NCI-H2196 treated with DMSO at 0.1 percent for 48 hours (cell line): ENCODE measurements around the gene PPP1R10.

Experiments used
- DNase-seq: peaks from one replicate; lab custom pipeline; 2025; ENCODE audit not compliant: unreplicated experiment; lab: John Stamatoyannopoulos, UW

The PPP1R10 gene

GRCh38 chr6:30599625-30600324 is 17.3 kb downstream of the PPP1R10 start:
- DNase-seq, result no peak

DNA sequence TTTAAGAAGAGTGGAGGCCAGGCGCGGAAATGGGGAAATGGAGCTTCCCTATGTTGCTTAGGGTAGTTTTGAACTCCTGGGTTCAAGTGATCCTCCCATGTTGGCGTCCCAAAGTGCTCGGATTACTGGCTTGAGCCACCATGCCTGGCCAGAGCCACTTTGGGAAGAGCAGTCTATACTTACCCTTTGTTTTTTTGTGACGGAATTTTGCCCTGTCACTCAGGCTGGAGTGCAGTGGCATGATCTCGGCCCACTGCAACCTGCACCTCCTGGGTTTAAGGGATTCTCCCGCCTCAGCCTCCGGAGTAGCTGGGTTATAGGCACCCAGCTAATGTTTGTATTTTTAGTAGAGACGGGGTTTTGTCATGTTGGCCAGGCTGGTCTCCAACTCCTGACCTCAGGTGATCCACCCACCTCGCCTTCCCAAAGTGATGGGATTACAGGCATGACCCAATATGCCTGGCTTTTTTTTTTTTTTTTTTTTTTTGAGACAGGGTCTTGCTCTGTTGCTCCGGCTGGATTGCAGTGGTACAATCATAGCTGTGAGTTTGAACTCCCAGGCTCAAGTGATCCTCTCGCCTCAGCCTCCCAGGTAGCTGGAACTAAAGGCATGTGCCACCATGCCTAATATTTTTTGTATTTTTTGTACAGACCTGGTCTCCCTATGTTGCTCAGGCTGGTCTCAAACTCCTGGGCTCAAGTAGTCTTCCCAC is 18.0 kb downstream of the PPP1R10 start:
- no peak for DNase-seq

DNA sequence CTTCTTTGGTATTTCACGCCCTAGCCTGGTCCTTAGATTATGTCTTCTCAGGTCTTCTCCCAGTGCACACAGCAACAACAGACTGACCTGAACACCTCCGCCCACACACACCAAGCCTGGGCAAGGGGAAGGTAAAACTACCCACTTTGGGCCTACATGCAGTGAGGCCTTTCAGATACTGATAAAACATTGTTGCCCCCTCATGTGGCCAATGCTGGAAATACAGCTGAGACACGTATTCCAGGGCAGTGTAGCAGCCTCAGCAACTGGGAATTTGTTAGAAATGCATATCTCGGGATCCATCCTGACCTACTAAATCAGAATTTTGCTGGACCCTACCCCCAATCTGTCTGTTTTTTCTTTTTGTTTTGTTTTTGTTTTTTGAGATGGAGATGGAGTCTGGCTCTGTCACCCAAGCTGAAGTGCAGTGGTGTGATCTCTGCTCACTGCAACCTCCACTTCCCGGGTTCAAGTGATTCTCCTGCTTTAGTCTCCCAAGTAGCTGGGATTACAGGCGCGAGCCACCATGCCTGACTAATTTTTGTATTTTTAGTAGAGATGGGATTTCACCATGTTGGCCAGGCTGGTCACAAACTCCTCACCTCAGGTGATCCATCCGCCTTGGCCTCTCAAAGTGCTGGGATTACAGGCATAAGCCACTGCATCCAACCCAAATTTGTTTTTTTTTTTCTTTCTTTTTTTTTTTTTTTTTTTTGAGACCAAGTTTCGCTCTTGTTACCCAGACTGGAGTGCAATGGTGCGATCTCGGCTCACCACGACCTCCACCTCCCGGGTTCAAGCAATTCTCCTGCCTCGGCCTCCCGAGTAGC is 19.5 kb downstream of the PPP1R10 start:
- DNase-seq, result peak; percentile 34

DNA sequence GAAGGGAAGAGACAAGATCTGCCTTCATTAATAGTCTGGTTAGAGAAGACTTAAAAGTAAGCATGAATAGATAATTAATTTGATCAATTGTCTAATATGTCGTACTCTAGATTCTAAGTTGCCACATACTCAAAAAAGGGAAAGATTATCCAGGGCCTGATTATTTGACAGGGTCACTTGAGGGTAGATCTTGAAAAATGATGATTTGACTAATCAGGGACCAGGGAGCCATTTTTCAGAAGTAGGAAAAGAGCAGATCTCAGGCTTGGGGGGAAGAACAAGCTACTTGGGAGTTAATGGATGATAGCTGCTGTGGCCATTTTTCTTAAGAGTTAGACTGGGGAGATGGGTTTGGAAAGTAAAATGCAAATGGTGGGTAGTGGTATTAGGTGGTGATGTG is 24.8 kb downstream of the PPP1R10 start:
- DNase-seq, result no peak

DNA sequence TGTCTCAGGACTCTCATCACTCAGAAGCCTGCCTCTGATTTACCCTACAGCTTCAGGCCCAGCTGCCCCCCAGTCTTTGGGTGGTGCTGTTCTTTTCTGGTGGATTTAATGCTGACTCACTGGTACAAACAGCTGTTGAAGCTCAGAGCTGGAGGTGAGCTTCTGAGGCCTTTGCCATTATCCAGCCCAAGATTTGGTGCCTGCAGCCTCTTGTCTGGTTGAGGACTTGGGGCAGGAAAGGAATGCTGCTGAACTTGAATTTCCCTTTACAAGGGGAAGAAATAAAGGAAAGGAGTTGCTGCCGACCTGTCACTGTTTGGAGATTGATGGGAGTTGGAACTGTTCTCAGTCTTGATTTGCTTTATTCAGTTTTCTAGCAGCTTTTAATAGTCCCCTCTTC is 26.0 kb downstream of the PPP1R10 start:
- DNase-seq, result no peak

DNA sequence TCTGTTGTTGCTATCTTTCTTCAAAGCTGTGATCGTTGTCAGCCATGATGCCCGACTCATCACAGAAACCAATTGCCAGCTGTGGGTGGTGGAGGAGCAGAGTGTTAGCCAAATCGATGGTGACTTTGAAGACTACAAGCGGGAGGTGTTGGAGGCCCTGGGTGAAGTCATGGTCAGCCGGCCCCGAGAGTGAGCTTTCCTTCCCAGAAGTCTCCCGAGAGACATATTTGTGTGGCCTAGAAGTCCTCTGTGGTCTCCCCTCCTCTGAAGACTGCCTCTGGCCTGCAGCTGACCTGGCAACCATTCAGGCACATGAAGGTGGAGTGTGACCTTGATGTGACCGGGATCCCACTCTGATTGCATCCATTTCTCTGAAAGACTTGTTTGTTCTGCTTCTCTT is 26.5 kb downstream of the PPP1R10 start:
- DNase-seq, result no peak

GRCh38 chr6:30589754-30590358 is 27.2 kb downstream of the PPP1R10 start:
- no peak for DNase-seq

- DNase-seq, result no peak
Measured at GRCh38 chr6:30583921-30584320, 33.1 kb downstream of the PPP1R10 start.

DNA sequence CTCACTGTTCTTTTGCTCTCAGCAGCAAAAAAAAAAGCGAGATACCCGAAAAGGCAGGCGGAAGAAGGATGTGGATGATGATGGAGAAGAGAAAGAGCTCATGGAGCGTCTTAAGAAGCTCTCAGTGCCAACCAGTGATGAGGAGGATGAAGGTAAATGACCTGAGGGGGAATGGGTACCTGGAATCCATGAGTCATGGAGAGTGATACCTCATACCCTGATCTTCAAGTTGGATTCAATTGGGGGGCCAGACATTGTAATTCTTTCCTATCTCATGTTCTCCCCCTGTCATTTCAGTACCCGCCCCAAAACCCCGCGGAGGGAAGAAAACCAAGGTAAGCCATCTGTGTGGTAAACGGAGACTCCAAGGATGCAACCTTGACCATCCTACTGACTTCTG is 39.0 kb downstream of the PPP1R10 start:
- DNase-seq, result no peak

DNA sequence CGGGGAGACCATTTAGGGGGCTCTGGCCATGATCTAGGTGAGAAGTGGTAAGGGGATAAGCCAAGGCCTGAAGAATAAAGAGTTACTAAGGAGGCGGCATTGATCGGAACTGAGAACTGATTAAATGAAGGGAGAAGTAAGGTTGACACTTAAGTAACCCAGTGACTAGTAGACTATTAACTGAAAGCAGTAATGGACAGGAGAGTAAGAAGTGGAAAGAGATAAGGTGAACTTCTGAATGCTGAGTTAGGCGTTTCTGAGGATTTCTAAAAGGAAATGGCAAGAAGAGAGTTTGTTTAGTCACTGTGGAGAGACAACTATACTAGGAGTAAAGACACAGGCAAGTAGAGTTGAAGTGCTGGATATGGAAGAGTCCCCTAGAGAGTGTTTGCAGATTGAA is 43.9 kb downstream of the PPP1R10 start:
- DNase-seq, result no peak

- DNase-seq, result no peak
Measured at GRCh38 chr6:30572148-30572547, 44.9 kb downstream of the PPP1R10 start.

GRCh38 chr6:30571762-30572082 is 45.3 kb downstream of the PPP1R10 start:
- DNase-seq, result no peak

DNA sequence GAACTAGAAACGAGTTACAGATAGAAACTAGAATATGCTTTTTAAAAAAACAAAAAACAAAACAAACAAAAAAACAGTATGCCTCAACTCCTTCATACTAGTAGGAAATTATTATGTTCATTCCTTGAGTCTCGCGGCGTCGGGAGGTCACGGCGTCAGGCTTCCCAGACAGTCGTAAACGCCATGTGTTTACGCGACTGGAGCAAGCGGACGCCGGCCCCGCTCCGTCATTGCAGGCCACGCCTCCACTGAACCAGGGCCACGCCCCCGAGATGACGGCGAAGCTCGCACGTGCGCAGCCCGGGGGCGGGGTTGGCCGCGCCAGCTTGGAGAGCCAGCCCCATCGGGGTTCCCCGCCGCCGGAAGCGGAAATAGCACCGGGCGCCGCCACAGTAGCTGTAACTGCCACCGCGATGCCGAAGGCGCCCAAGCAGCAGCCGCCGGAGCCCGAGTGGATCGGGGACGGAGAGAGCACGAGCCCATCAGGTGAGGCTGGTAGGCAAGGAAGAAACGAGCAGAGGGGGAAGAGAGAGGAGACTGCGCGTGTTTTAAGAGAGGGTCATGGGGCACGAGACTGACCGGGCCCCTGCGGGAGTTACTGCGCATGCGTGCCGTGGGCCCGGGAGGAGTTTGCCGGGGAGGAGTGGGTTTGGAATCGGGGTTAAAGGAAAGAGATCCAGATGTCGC is 45.8 kb downstream of the PPP1R10 start, which contains the start of gene ABCF1:
ABCF1 (plus strand) TSS at position 368 of the 687 bp plus-strand sequence; CDS start at position 414, 46 bp downstream.
- DNase-seq, result peak; percentile 93

GRCh38 chr6:30570740-30571074 is 46.3 kb downstream of the PPP1R10 start:
- no peak for DNase-seq

DNA sequence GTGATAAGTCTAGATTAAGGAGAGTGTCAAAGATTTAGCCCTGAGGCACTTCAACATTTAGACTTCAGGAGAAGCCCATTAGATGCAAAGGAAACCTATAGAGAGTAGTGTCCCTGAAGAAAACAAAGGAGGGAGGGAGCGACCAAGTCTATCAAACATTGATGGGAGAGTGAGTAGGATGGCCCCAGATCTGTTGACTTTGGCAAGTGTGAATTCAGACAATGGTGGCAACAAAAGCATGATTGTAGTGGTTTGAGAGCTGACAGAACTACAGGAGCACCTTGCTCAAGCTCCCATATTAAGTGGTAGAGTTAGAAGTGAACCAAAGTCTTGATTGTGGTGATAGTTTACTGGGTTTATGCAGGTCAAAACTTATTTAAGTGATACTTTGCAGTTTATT is 46.8 kb downstream of the PPP1R10 start:
- DNase-seq, result no peak

DNA sequence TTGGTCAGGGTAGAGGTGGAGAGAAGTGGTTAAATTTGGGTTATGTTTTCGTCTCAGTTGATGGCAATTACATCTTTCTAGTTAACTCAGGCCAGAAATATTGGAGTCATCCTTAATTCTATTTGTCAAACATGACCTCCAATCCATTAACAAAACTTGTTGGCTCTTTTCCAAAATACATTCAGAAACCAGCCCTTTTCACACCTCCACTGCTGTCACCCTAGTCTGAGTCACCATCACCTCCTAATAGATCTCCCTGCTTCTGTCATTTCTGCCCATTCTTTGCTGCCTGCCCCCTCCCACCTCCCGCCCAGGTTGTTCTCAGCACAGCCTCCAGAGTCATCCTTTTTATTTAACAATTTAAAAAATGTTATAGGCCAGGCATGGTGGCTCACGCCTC is 48.8 kb downstream of the PPP1R10 start:
- no peak for DNase-seq

GRCh38 chr6:30565772-30566171 is 51.3 kb downstream of the PPP1R10 start:
- no peak for DNase-seq

DNA sequence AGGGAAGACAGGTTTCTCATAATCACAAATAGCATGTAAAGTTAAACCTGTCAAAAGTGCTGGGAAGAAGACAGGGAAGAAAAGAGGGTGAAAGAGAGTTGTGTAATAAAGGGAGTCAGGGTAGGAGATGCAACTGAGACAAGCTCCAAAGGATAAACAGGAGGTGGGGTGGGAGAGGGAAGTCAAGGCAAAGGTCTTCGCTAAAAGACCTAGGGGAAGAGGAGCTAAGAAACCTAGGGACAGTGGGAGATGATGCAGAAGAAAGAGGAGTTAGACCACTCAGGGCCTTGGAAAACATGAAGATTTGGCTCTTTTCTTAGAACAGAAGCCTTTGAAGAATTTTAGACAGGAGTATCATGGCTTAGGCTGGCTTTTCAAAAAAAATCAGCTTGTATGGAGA is 52.9 kb downstream of the PPP1R10 start:
- no peak for DNase-seq

DNA sequence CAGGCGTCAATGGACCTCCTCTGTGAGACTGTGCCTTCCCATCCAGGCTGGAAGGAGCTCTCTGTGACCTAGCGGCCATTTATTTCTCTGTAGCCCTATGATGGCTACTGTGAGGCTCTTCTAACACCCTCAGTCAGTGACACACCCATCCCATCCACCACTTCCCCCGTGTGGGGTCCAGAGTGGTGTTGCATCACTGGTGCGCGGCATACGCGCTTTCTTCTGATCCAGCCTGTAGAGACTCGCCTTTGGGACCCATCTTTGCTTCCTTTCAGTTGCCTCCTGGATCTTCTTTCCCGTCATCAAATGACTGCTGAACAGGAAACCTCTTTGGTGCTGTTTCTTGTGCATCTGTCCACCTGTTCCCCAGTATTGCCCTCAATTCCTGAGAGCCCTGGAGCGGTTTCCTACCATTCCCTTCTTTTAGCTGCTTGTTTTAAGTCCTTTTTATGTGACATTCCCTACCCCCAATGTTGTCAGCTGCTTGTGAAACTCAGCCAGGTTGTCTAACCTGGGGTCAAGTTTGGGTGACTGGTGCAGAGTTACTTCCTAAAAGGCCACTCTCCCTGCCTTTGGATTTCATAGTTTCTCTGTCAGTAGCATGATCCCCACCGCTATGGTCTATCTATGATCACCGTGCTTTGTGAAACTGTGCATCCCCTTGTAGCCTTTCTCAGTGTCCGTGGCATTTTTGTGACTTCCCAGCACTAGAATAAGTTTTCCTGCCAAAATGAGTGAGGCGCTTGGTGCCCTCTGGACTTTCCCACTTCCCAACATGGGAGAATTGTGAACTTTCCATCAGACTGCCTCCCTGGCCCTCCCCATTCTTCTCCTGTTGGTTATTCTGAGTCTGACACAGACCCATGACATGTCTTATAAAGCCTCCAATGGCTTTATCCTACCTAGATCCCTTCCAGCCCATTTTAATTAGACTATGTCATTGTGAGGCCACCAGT is 54.3 kb downstream of the PPP1R10 start:
- DNase-seq, result no peak

- no peak for DNase-seq
Measured at GRCh38 chr6:30560930-30561329, 56.1 kb downstream of the PPP1R10 start.
